Coronary artery (tissue), 2 donors: ENCODE data around the gene CADPS.
A peak's percentile ranks its signal among the peaks of the same experiment; 100 is the strongest.

Source experiments
- DNase-seq: peaks from one replicate; pipeline ENCODE4 v3.0.0-alpha.2; 2017; ENCODE audit warnings: low spot score
- H3K27ac ChIP-seq, 2 donors: fragments of 200-600 bp; sonication (generic); one replicate each; pipeline ENCODE4 v1.5.1; 2016 to 2019
- H3K4me3 ChIP-seq: fragments of 200-600 bp; sonication (generic); 2 replicates; pipeline ENCODE4 v1.5.1; 2016; ENCODE audit warnings: mild to moderate bottlenecking, moderate library complexity
- TF ChIP-seq, protein P1 (sequence below): fragments of 200-600 bp; sonication (generic); IDR thresholded peaks from one replicate; pipeline ENCODE4 v1.5.1; 2019; ENCODE audit warnings: antibody characterized with exemption

Gene CADPS

DNA sequence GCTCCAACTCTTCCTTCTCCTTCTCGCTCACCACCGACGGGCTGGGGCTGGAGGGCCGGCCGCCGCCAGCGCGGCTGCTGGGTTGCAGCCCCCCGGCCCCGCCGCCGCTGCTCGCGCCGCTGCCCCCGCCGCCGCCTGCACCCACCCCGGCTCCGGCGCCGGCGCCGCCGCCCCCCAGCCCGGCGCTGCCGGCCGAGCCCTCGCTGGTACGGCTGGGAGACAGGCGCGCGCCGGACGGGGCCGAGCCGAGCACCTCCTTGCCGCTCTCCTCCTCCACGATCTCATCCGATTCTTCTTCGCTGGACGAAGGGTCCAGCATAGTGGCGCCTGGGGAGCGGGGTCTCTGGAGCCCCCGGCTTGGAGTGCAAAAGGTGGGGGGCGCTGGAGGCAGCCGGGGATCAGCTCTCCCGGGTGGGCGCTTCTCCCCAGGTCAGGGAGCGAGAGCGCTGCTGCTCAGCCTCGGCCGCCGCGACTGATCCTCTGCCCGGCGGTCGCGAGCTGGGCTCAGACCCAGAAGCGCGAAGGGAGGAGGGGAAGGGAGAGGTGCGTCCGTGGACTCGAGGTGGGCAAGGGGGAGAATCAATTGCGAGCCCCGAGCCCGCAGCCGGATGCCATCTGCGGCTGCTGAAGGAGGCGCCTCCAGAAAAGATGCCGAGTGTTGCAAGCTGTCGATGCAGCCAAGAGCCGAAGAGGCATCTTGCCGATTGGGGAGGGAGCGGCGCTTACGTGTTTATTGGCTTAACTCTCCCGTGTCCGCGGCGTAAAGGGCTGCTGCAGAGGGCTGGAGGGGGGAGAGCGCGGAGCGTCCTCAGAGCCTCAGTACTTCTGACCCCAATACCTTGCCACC, at the start of gene CADPS:
TSS of gene CADPS (minus strand) at position 706 of the 847 bp plus-strand sequence. CDS start at position 319, 387 bp downstream.
- TF ChIP-seq, protein P1, sequence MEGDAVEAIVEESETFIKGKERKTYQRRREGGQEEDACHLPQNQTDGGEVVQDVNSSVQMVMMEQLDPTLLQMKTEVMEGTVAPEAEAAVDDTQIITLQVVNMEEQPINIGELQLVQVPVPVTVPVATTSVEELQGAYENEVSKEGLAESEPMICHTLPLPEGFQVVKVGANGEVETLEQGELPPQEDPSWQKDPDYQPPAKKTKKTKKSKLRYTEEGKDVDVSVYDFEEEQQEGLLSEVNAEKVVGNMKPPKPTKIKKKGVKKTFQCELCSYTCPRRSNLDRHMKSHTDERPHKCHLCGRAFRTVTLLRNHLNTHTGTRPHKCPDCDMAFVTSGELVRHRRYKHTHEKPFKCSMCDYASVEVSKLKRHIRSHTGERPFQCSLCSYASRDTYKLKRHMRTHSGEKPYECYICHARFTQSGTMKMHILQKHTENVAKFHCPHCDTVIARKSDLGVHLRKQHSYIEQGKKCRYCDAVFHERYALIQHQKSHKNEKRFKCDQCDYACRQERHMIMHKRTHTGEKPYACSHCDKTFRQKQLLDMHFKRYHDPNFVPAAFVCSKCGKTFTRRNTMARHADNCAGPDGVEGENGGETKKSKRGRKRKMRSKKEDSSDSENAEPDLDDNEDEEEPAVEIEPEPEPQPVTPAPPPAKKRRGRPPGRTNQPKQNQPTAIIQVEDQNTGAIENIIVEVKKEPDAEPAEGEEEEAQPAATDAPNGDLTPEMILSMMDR: no peak
- Histone ChIP-seq H3K4me3 (peak within 1 kb of the TSS; percentile 72), H3K27ac (no peak within 1 kb of the TSS)
- DNase-seq: no peak

GRCh38 chr3:62923066-62923465, 47.9 kb upstream of the CADPS start:
- TF ChIP-seq, protein P1: no peak
- DNase-seq: no peak
- no peak overlapping the region for H3K4me3 ChIP-seq
- H3K27ac ChIP-seq: no peak overlapping the region

GRCh38 chr3:62922326-62922725, 47.1 kb upstream of the CADPS start:
- no peak overlapping the region for H3K27ac ChIP-seq
- H3K4me3 ChIP-seq: no peak overlapping the region
- TF ChIP-seq, protein P1: no peak
- DNase-seq: no peak

DNA sequence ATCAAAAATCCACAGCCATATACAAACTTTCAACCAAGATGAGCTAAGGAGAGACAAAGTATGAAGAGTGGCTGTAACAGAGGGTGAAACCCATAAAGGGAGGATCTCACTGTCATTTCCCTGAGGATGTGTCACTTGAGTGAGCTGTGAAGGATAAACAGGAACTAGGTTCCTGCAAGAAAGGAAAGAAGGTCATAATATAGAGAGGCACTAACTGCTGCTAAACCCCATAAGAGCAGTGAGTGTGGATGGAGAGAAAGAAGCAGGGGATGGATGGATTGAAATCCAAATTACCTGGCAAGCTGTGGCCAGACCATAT, 45.2 kb upstream of the CADPS start:
- no peak for DNase-seq
- TF ChIP-seq, protein P1: no peak

GRCh38 chr3:62919784-62920465, 44.7 kb upstream of the CADPS start:
- TF ChIP-seq, protein P1: no peak
- no peak for DNase-seq
- H3K27ac ChIP-seq: no peak overlapping the region
- no peak overlapping the region for H3K4me3 ChIP-seq

More for the DNA sequence above, 45.2 kb upstream of the CADPS start:
- no peak overlapping the region for H3K4me3 ChIP-seq
- H3K27ac ChIP-seq: no peak overlapping the region

GRCh38 chr3:62918777-62919176, 43.6 kb upstream of the CADPS start:
- Histone ChIP-seq H3K4me3 (no peak overlapping the region), H3K27ac (no peak overlapping the region)
- DNase-seq: no peak
- TF ChIP-seq, protein P1: no peak

- H3K27ac ChIP-seq: no peak overlapping the region
- DNase-seq: no peak
- no peak overlapping the region for H3K4me3 ChIP-seq
- TF ChIP-seq, protein P1: no peak
These were observed 42.9 kb upstream of the CADPS start for GRCh38 chr3:62918131-62918530.
